Measurements from ENCODE around the gene KCNJ10. TPM values are rescaled to one million over a fixed set of nuclear protein-coding genes. Genes with fewer than 3 reads are reported as not detected.
"Not testable (repeated sequence)": the region's sequence is repeated elsewhere in the genome, so short reads cannot be mapped to it uniquely, and the experiment has no call there.

The KCNJ10 gene
- 22.2 TPM for polyA plus RNA-seq (ENCODE audit: insufficient read length)
- long read RNA-seq, donor 1, full-length matches to known transcripts = 9 of 9 reads
- long read RNA-seq, donor 1, partial matches to known transcripts = 0 of 9 reads
- long read RNA-seq, donor 1, other reads (novel, unspliced or antisense) = 0 of 9 reads
- long read RNA-seq, donor 2, full-length matches to known transcripts = 8 of 211 reads
- long read RNA-seq, donor 2, partial matches to known transcripts = 156 of 211 reads
- long read RNA-seq, donor 2, other reads (novel, unspliced or antisense) = 47 of 211 reads
- long read RNA-seq, donor 3, full-length matches to known transcripts = 4 of 4 reads
- long read RNA-seq, donor 3, partial matches to known transcripts = 0 of 4 reads
- long read RNA-seq, donor 3, other reads (novel, unspliced or antisense) = 0 of 4 reads
- long read RNA-seq, donor 4 = 0 reads
- long read RNA-seq, donor 5, full-length matches to known transcripts = 2 of 2 reads
- long read RNA-seq, donor 5, partial matches to known transcripts = 0 of 2 reads
- long read RNA-seq, donor 5, other reads (novel, unspliced or antisense) = 0 of 2 reads
- long read RNA-seq, donor 6, full-length matches to known transcripts = 6 of 6 reads
- long read RNA-seq, donor 6, partial matches to known transcripts = 0 of 6 reads
- long read RNA-seq, donor 6, other reads (novel, unspliced or antisense) = 0 of 6 reads
- long read RNA-seq, donor 7, full-length matches to known transcripts = 9 of 9 reads
- long read RNA-seq, donor 7, partial matches to known transcripts = 0 of 9 reads
- long read RNA-seq, donor 7, other reads (novel, unspliced or antisense) = 0 of 9 reads
- long read RNA-seq, donor 8, full-length matches to known transcripts = 5 of 5 reads
- long read RNA-seq, donor 8, partial matches to known transcripts = 0 of 5 reads
- long read RNA-seq, donor 8, other reads (novel, unspliced or antisense) = 0 of 5 reads

DNA sequence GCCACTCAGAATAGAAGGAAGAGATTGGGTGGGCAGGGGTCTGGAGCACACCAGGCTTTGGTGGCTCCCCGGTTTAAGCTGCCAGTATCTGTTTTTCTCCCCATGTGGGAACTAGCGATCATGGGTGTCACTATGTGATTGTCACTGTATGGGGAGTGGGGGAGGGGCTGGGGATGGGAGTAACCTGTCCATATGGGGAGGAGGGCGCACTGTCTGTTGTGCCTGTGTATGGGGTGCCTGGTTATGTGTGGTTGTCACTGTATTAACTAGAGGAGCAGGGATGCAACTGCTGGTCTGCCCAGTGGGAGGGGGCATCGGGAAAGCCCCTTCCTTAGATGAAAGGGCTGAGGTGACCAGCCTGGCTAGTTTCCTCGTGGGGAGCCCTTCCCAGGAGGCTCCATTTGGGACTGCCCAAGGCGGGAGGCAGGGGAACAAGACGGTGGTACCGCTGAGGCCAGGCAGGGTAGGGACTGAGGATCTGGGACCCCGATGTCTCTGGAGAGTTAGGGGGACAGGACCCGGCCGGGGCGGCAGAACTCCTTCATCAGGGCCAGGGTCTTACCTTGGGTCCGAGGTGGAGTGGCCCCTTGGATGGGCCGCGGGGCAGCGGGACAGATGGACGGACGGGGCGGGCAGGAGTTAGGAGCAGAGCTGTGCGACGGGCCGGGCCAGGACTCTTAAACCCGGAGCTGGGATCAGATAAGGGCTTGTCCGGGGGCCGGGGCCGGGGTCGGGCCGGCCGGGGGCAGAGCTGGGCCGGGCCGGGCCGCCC lies at the start of gene KCNJ10:
KCNJ10 (minus strand) TSS at position 701 of the 772 bp plus-strand sequence. CDS start 27,628 bp downstream, outside the sequence.
- DNase-seq = no peak

DNA sequence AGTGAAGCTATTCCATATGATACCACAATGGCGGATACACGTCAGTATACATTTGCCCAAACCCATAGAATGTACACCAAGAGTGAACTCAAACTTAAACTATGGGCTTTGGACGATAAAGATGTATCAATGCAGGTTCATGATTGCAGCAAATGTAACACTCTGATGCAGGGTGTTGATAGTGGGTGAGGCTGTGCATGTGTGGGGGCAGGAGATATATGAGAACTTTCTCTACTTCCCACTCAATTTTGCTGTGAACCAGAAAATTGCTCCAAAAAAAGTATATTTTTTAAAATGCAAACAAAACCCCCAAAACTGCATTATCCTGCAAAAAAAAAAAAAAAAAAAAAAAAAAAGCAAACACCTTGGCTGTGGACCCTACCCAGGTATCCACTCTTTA lies 49.0 kb upstream of the KCNJ10 start:
- no peak for DNase-seq

DNA sequence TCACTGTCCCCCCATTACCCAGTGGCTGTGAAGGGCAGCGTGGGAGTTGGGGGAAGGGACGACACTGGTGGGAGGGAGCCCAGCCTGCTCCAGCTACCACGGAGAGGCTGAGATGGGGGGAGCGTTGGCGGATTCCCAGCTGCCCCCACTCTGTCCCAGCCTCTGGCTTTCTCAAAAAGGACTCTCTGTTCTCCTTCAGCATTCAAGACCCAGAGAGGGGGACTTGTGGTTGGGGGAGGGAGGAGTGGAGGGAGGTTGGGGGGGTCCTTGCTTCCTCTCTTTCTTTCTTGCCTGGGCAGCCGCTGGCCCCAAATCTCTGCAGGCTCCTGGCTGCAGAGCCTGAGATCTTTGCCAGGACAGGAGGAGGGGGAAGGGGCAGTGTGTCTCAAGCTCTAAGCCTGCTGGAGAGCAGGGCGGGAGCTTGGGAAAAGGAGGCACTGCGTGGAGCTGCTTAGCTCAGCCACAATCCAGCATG lies 47.8 kb upstream of the KCNJ10 start:
- DNase-seq = no peak

- DNase-seq = no peak
Observed at GRCh38 chr1:160117300-160117699, 47.3 kb upstream of the KCNJ10 start.

- DNase-seq = no peak
Observed at GRCh38 chr1:160116283-160117147, 46.6 kb upstream of the KCNJ10 start.

DNA sequence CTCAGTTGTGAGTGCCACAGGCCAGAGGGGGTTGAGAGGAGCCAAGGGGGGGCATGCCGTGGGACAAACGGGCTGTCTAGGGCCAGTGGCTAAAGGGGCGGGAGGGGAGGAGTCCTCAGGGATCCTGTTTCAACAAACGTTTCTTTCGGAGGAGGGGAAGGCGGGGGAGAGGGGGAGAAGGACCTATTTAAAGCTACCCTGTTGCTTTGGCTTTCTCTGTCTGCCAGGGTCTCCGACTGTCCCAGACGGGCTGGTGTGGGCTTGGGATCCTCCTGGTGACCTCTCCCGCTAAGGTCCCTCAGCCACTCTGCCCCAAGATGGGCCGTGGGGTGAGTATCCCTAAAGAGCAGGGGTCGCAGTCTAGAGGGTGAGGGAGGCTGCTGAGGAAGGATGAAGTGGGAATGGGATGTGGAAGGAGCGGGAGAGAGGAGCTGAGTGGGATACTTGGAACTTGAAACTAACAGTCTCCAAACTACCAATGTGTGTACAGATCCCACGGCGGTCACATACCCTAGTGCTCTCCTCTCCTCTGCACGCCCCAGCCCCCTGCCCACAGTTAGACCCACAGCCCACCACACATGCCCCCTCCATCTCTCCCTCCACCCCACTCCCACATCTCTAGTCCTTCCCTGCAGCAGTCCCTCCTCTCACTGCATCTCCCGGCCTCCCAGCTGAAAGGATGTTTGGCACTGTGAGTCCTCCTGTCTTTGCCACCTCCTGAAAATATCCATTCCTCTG lies 45.8 kb upstream of the KCNJ10 start, which contains the start of gene ATP1A2:
ATP1A2 (plus strand) TSS at position 215 of the 738 bp plus-strand sequence; CDS start at position 318, 103 bp downstream.
- no peak for DNase-seq

DNA sequence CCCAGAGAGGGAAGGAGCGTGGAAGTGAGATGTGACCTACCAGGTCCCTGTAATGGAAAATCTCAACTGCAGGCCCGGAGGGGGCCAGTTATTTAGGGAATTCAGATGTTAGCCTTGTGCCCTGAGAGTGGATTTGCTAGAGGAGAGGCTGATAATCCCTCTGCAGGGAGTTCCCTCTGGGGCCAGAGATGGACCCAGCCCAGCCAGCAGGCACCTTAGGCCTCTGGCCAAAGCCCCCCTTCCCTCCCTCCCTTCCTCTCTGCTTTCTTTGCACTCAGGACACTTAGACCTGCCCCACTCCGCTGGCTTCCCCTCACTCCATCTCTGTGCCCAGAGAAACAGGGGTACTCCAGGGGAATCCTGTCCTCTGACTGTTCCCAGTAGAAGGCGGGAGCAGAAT lies 44.1 kb upstream of the KCNJ10 start:
- no peak for DNase-seq

DNA sequence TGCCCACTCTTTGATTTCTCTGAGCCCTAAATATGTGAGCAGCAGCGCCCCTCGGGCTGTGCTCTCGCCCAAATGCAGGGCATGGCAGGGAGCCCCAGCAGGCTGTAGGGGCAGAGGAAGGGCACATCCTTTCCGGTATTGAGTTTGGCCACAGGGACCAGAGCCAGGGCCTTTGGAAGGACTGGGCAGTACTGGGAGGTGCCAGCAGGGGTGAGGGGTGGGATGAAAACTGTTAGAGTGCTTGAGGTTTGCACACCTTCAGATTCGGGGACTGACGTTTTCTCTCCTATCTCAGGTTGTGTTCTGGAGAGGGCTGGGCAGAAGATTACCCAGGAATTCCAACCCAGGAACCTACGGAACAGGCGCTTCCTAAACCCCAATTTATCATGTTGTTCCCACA lies 43.4 kb upstream of the KCNJ10 start:
- no peak for DNase-seq

DNA sequence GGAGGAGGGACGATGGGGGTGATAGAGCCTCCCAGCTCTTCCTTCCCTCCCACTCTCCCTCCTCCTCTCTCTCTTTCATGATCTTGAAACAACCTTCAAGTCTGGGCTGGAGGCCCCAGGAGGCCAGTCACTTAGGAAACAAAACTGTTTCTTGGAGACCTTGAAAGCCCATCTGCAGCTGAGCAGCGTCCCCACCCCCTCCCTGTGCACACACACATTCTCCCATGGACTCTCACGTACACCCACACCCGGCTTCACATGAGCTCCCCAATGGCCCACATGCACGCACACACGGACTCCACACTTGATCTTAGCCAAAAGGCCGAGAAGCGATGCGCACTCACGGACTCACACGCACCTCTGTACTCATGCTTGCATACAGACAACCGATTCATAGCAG lies 42.4 kb upstream of the KCNJ10 start:
- no peak for DNase-seq

DNA sequence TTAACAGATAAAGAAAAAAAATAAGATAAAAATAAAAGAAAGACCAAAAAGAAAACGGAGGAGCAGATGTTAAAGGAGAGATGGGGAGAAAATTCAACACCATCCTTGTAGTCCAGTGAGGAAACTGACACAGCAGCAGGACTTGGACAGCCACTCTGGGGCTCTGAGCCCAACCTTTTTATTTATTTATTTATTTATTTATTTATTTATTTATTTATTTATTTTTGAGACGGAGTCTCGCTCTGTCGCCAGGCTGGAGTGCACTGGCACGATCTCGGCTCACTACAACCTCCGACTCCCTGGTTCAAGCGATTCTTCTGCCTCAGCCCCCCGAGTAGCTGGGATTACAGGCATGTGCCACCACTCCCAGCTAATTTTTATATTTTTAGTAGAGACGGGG lies 41.5 kb upstream of the KCNJ10 start:
- DNase-seq = not testable (repeated sequence)

GRCh38 chr1:160109686-160110085 lies 39.7 kb upstream of the KCNJ10 start:
- no peak for DNase-seq

DNA sequence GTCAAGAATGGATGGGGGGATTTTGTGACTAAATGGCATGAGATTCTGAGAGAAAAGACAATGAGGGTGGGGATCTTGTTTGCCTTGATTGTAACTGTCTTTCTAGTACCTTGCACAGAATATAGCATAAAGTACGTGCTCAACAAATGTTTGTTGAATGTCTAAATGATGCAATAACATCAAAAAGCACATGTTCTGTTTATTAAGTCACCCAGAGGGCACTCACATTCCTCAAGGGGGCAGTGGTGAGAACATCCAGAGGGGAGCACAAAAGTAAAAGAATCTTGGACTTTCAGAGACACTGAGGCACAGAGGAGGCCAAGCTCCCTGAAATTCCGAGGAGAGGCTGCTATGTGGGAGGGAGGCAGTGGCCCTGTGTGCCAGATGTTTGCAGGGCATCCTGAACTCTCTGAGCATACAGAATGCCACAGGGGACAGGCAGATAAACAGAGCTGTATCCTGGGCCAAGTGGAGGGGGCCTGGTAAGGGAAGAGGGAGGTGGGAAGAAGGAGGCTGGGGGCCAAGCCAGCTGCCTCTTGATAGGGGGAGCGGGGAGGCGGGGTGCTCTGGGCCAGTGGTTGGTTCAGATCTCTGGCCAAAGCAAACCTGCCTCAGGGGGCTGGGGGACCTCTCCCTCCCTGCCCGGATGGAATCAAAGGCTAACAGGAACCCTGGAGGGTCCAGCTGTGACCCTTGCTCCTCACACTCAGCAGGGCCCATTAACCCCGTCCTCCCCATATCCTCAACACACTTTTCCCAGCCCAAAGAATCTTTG lies 39.1 kb upstream of the KCNJ10 start:
- no peak for DNase-seq

- no peak for DNase-seq
Observed at GRCh38 chr1:160107512-160107911, 37.6 kb upstream of the KCNJ10 start.

- no peak for DNase-seq
Observed at GRCh38 chr1:160105155-160105554, 35.2 kb upstream of the KCNJ10 start.

DNA sequence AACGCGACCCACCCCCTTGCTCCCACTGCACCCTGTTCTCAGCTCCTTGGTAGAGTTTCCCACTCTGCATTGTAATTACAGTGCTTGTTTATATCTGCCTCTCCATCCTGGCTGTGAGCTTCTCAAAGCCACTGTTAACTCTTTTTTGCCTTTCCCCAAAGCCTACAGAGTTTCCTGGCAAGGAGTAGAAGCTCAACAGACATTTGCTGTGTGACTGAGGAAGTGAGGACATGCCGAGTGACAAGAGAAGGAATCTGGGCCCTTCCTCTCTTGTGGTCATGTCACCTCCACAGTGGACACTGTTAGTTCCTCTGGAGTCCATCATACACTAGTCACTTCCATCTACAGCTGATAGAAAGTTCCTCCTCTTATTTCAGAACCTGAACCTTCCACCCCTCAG lies 34.5 kb upstream of the KCNJ10 start:
- DNase-seq = no peak

DNA sequence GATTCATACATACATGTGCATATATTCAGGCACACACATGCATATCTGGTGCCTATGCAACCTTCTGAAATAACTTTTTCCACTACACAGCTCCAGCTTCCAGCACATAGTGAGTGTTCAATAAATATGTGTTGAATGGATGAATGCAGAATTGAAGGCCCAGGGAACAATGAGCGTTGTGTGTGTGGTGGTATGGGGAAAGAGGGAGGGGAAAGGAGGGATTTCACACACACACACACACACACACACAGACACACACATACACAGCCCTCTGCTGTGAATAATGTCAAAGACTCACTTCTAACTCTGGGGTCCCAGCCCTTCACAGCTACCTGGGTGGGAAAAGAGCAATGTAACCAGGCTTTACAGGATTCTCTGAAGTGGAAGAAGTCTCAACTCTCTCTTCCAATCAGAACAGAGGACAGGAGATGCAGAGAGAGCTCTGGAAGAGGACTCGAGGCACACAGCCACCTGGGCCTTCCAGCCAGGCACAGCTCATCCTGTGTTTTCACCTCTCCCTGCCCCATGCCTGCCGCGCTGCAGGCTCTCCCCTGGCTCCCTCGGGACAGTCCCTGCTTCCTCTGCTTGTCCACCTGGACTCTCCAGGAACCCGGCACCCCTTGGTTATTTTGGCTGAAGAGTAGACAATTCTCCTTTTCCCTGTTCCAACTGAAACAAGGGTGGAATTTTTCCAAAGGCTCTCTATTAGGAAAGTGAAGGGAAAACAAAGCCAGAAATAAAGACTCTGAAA lies 33.9 kb upstream of the KCNJ10 start:
- DNase-seq = no peak

DNA sequence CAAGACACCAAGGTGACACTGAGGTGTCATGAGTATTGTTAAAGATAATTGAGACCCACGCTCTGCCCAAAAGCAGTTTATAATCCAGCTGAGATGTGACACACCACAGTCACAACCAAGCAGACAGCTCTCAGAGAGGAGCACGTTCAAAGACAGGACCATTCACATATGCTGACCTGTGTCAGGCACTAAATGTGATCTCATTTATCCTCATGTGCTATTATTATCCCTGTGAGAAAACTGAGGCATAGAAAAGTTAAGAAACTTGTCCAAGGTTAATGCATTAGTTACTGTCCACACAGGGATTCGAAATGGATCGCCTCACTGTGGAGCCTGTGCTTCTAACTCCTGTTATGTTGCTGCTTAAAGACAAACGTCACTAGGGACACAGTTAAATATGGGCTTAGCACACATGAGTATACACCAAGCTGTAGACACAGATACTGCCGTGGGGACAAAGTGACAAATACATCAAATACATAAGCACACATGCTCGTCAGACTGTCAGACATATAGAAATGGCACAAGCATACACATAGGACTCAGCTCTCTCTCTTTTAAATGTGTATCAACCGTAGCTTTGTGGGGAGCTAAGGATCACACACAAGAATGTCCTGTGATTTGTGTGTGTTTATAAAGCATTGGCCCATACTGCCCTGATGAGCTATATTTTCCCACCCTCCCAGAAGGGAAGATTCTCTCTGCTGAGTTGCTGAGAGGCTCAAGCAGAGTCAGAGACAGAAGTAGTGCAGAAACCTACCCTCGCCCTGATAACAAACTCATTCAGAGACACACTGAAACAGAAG lies 32.0 kb upstream of the KCNJ10 start:
- DNase-seq = no peak
